ENCODE results near the gene SDK1. TPM values are rescaled to one million over a fixed set of nuclear protein-coding genes. Genes with fewer than 3 reads are reported as not detected.

Gene SDK1
- total and polyA plus RNA-seq, 4 donors: 0.12 to 0.47 (median 0.36) TPM

GRCh38 chr7:3453398-3453797 is 152.3 kb downstream of the SDK1 start:
- H3K4me3 ChIP-seq (ENCODE audit: low read depth in 1 of 3, low read length in 3 of 3): no peak overlapping the region
- no peaks in the 10 kb centered on the region for H3K4me1 ChIP-seq (ENCODE audit: control insufficient read depth in 4 of 4, insufficient read depth in 4 of 4, low read length in 3 of 4)
- H3K9ac ChIP-seq (ENCODE audit: low read depth in 1 of 2, low read length in 2 of 2): no peak overlapping the region
- DNase-seq (ENCODE audit: low spot score): no peak
- WGBS: 86% methylated on average over 3 of the region's 3 CpGs
- H3K9me3 ChIP-seq (ENCODE audit: control insufficient read depth in 4 of 4, low read length in 3 of 4): peaks cover 0 to 5% (median under 1%) of the 10 kb centered on the region in 4 donors
- H3K27ac ChIP-seq (ENCODE audit: low read depth in 1 of 2, low read length in 2 of 2): no peak overlapping the region
- no peaks in the 10 kb centered on the region for H3K36me3 ChIP-seq (ENCODE audit: control insufficient read depth in 4 of 4, insufficient read depth in 3 of 4, low read depth in 1 of 4, low read length in 3 of 4)
- TF ChIP-seq HNF4A (conservative IDR thresholded peaks at IDR 0.05): no peak
- no peak for TF ChIP-seq TAF1 (conservative IDR thresholded peaks at IDR 0.05)
- no peak for TF ChIP-seq NR2F2 (IDR thresholded peaks at IDR 0.05)
- peaks cover 0 to 3% (median 0%) of the 10 kb centered on the region in 4 donors for H3K27me3 ChIP-seq (ENCODE audit: control insufficient read depth in 4 of 4, insufficient read depth in 4 of 4, low read length in 3 of 4)

DNA sequence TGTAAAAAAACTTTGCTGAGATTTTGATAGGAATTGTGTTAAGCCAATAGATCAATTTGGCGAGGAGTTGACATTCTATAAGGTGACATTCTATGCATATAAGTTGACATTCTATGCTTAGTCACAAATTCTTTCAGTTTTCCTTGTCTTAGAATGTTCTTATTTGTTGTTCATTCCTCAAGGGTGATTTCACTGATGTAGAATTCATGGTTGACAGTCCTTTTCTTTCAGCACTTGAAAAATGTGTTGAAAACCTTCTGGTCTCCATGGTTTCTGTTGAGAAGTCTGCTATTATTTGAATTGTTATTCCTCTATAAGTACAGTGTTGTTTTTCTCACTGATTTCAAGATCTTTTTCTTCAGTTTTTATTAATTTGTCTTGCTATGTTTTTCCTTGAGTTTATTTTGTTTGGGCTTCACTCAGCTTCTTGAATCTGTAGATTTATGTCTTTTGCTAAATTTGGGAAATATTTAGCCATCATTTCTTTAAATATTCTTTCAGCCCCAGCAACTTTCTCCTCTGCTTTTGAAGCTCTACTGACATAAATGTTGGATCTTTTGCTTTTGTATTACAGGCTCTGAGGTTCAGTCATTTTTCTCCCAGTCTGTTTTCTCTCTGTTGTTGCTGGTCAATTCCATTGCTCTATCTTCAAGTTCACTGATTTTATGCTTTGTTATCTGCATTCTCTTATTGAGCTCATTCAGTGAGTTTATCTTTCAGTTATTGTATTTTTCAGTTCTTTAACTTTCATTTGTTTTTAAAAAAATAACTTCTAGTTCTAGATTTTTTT is 154.9 kb downstream of the SDK1 start:
- Histone ChIP-seq H3K9ac (ENCODE audit: low read depth in 1 of 2, low read length in 2 of 2) (no peak overlapping the region), H3K4me3 (ENCODE audit: low read depth in 1 of 3, low read length in 3 of 3) (no peak overlapping the region), H3K9me3 (ENCODE audit: control insufficient read depth in 4 of 4, low read length in 3 of 4) (peaks cover 0 to 5% (median under 1%) of the 10 kb centered on the region in 4 donors), H3K36me3 (ENCODE audit: control insufficient read depth in 4 of 4, insufficient read depth in 3 of 4, low read depth in 1 of 4, low read length in 3 of 4) (no peaks in the 10 kb centered on the region), H3K4me1 (ENCODE audit: control insufficient read depth in 4 of 4, insufficient read depth in 4 of 4, low read length in 3 of 4) (no peaks in the 10 kb centered on the region), H3K27me3 (ENCODE audit: control insufficient read depth in 4 of 4, insufficient read depth in 4 of 4, low read length in 3 of 4) (peaks cover 0 to 3% (median 0%) of the 10 kb centered on the region in 4 donors), H3K27ac (ENCODE audit: low read depth in 1 of 2, low read length in 2 of 2) (no peak overlapping the region)
- WGBS: 89% methylated on average over 1 of the region's 1 CpG
- DNase-seq (ENCODE audit: low spot score): no peak
- TF ChIP-seq FOXA2 (IDR thresholded peaks at IDR 0.05): no peak
- TF ChIP-seq EGR1 (IDR thresholded peaks at IDR 0.05; ENCODE audit: low read depth in 2 of 2): no peak
- TF ChIP-seq, protein P1, sequence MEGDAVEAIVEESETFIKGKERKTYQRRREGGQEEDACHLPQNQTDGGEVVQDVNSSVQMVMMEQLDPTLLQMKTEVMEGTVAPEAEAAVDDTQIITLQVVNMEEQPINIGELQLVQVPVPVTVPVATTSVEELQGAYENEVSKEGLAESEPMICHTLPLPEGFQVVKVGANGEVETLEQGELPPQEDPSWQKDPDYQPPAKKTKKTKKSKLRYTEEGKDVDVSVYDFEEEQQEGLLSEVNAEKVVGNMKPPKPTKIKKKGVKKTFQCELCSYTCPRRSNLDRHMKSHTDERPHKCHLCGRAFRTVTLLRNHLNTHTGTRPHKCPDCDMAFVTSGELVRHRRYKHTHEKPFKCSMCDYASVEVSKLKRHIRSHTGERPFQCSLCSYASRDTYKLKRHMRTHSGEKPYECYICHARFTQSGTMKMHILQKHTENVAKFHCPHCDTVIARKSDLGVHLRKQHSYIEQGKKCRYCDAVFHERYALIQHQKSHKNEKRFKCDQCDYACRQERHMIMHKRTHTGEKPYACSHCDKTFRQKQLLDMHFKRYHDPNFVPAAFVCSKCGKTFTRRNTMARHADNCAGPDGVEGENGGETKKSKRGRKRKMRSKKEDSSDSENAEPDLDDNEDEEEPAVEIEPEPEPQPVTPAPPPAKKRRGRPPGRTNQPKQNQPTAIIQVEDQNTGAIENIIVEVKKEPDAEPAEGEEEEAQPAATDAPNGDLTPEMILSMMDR (IDR thresholded peaks at IDR 0.05; ENCODE audit: low read depth, low read length, missing input control): no peak
- no peak for TF ChIP-seq FOXA1 (IDR thresholded peaks at IDR 0.05)
- no peak for TF ChIP-seq HNF4A (conservative IDR thresholded peaks at IDR 0.05)
- no peak for TF ChIP-seq ATF3 (IDR thresholded peaks at IDR 0.05)
- TF ChIP-seq NR2F2 (IDR thresholded peaks at IDR 0.05): no peak
- TF ChIP-seq RAD21 (IDR thresholded peaks at IDR 0.05): no peak
- TF ChIP-seq TAF1 (conservative IDR thresholded peaks at IDR 0.05): no peak

DNA sequence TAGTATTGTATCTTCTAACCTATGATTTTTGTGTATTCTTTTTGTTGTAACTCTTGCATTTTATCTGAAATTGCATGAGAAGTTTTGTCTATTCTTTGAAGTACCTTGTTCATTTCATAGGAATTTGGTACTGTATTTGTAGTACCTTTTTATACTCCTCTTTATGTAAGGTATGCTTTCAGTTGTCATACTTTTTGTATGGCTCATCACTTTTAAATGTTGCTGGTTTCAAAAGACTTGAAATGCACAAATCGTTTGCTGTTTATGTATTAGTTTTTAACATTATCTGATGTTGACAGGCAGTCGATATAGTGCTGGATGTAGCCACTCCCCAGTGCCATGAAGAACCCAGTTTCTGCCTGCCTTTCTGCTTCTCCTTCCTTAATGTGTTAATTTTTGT is 158.1 kb downstream of the SDK1 start:
- peaks cover 0 to 5% (median under 1%) of the 10 kb centered on the region in 4 donors for H3K9me3 ChIP-seq (ENCODE audit: control insufficient read depth in 4 of 4, low read length in 3 of 4)
- TF ChIP-seq FOXA2 (IDR thresholded peaks at IDR 0.05) (no peak), HNF4G (IDR thresholded peaks at IDR 0.05) (no peak), ATF3 (IDR thresholded peaks at IDR 0.05) (no peak), NR2F2 (IDR thresholded peaks at IDR 0.05) (no peak), RXRA (IDR thresholded peaks at IDR 0.05) (no peak), HNF4A (conservative IDR thresholded peaks at IDR 0.05) (no peak), EGR1 (IDR thresholded peaks at IDR 0.05; ENCODE audit: low read depth in 2 of 2) (no peak), YY1 (IDR thresholded peaks at IDR 0.05) (no peak), RAD21 (IDR thresholded peaks at IDR 0.05) (no peak), TAF1 (conservative IDR thresholded peaks at IDR 0.05) (no peak), GABPA (IDR thresholded peaks at IDR 0.05 in 1 of 2, conservative IDR thresholded peaks at IDR 0.05 in 1 of 2) (no peak), SP1 (IDR thresholded peaks at IDR 0.05) (no peak)
- TF ChIP-seq, protein P1 (IDR thresholded peaks at IDR 0.05; ENCODE audit: low read depth, low read length, missing input control): no peak
- TF ChIP-seq, protein P2, sequence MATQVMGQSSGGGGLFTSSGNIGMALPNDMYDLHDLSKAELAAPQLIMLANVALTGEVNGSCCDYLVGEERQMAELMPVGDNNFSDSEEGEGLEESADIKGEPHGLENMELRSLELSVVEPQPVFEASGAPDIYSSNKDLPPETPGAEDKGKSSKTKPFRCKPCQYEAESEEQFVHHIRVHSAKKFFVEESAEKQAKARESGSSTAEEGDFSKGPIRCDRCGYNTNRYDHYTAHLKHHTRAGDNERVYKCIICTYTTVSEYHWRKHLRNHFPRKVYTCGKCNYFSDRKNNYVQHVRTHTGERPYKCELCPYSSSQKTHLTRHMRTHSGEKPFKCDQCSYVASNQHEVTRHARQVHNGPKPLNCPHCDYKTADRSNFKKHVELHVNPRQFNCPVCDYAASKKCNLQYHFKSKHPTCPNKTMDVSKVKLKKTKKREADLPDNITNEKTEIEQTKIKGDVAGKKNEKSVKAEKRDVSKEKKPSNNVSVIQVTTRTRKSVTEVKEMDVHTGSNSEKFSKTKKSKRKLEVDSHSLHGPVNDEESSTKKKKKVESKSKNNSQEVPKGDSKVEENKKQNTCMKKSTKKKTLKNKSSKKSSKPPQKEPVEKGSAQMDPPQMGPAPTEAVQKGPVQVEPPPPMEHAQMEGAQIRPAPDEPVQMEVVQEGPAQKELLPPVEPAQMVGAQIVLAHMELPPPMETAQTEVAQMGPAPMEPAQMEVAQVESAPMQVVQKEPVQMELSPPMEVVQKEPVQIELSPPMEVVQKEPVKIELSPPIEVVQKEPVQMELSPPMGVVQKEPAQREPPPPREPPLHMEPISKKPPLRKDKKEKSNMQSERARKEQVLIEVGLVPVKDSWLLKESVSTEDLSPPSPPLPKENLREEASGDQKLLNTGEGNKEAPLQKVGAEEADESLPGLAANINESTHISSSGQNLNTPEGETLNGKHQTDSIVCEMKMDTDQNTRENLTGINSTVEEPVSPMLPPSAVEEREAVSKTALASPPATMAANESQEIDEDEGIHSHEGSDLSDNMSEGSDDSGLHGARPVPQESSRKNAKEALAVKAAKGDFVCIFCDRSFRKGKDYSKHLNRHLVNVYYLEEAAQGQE (IDR thresholded peaks at IDR 0.05): no peak
- TF ChIP-seq, protein P3, sequence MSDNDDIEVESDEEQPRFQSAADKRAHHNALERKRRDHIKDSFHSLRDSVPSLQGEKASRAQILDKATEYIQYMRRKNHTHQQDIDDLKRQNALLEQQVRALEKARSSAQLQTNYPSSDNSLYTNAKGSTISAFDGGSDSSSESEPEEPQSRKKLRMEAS (IDR thresholded peaks at IDR 0.05): no peak

More for the DNA sequence above, 158.1 kb downstream of the SDK1 start:
- no peak overlapping the region for H3K27ac ChIP-seq (ENCODE audit: low read depth in 1 of 2, low read length in 2 of 2)
- DNase-seq (ENCODE audit: low spot score): no peak
- H3K36me3 ChIP-seq (ENCODE audit: control insufficient read depth in 4 of 4, insufficient read depth in 3 of 4, low read depth in 1 of 4, low read length in 3 of 4): no peaks in the 10 kb centered on the region
- no peaks in the 10 kb centered on the region for H3K27me3 ChIP-seq (ENCODE audit: control insufficient read depth in 4 of 4, insufficient read depth in 4 of 4, low read length in 3 of 4)
- H3K4me1 ChIP-seq (ENCODE audit: control insufficient read depth in 4 of 4, insufficient read depth in 4 of 4, low read length in 3 of 4): no peaks in the 10 kb centered on the region
- H3K9ac ChIP-seq (ENCODE audit: low read depth in 1 of 2, low read length in 2 of 2): no peak overlapping the region
- WGBS: 87% methylated on average over 2 of the region's 2 CpGs
- no peak overlapping the region for H3K4me3 ChIP-seq (ENCODE audit: low read depth in 1 of 3, low read length in 3 of 3)

Data from liver (tissue), 9 donors.